ENCODE results near the gene PDLIM7. TPM values are rescaled to one million over a fixed set of nuclear protein-coding genes. Genes with fewer than 3 reads are reported as not detected.

PDLIM7 gene
- total and polyA plus RNA-seq, 2 donors (not counting 3 experiments of a cell fraction or from before 2014, with no cell fraction given) = 314 to 318 TPM

DNA sequence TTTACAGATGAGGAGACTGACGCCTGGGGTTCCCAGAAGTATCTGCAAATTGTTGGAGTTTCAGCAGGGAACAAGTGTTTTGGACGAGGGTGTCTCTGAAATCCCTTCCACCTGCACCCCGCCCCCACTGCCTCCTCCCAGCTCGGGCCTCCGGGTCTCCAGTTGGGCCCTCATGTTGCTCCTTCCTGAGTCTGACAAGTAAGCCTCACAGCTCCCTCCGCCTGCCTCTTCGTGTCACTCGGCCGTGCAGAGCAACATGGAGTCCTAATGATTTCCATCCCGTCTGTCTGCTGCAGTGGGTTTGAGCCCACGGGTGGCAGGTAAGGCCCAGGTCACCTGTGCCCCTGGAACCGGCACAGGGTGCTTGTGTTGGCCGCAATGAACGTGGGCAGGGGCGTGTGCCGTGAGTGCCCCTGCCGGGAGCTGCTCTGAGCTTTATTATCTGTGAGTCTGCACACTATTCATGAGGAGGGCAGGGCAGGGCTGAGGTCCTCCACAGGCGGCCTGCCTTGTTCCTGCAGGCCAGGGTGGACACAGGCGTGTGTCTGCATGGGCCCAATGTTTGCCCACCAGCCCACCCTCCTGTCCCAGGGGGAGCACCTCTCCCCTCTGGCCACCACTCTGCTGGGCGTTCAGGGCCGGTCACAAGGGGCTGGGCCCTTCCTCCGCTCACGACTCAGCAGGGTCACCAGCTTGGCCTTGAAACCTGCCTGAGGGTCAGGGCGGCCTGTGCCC lies 6.1 kb upstream of the PDLIM7 start:
- Histone ChIP-seq H4K20me1 (replicated peaks; ENCODE audit: control insufficient read depth, extremely low read depth, insufficient read depth, low read length) (no peaks in the 10 kb centered on the region), H3K9me3 (replicated peaks; ENCODE audit: control insufficient read depth, insufficient read depth, low read length) (no peaks in the 10 kb centered on the region), H3K4me3 (replicated peaks in 1 of 3; ENCODE audit: insufficient read depth in 1 of 3, low read depth in 1 of 3, low read length in 3 of 3) (no peak overlapping the region), H3K36me3 (ENCODE audit: control insufficient read depth in 2 of 2, extremely low read depth in 1 of 2, insufficient read depth in 2 of 2, low read length in 2 of 2) (peaks cover 0 to 3% of the 10 kb centered on the region in 2 experiments), H3K79me2 (ENCODE audit: control insufficient read depth, insufficient read depth, low read length) (no peaks in the 10 kb centered on the region), H3K4me2 (ENCODE audit: insufficient read depth, low read length) (no peak overlapping the region), H3K9ac (replicated peaks; ENCODE audit: extremely low read depth, insufficient read depth, low read length) (no peak overlapping the region), H3K9me1 (replicated peaks; ENCODE audit: control insufficient read depth, extremely low read depth, insufficient read depth, low read length) (no peaks in the 10 kb centered on the region), H3K27me3 (ENCODE audit: control insufficient read depth in 2 of 2, insufficient read depth in 2 of 2, low read length in 2 of 2) (no peaks in the 10 kb centered on the region), H3K27ac (ENCODE audit: insufficient read depth, low read depth, low read length) (no peak overlapping the region), H2AFZ (ENCODE audit: low read depth, low read length) (no peak overlapping the region), H3K4me1 (ENCODE audit: control insufficient read depth, extremely low read depth, insufficient read depth, low read length) (peaks cover under 1% of the 10 kb centered on the region)
- FAIRE-seq = no peak
- TF ChIP-seq GATA2 (IDR thresholded peaks at IDR 0.05; ENCODE audit: insufficient read depth, insufficient read length, low read depth, low read length) (no peak), JUN (IDR thresholded peaks at IDR 0.05; ENCODE audit: borderline replicate concordance, insufficient read depth, insufficient read length, low read depth) (no peak), POLR2A (IDR thresholded peaks at IDR 0.05; ENCODE audit: low read depth, low read length) (no peak), POLR2AphosphoS5 (IDR thresholded peaks at IDR 0.05; ENCODE audit: insufficient read depth, low read depth, low read length) (no peak), MYC (IDR thresholded peaks at IDR 0.05; ENCODE audit: low read depth, low read length) (no peak), FOS (IDR thresholded peaks at IDR 0.05; ENCODE audit: borderline replicate concordance, insufficient read depth, low read length) (no peak), EZH2 (IDR thresholded peaks at IDR 0.05; ENCODE audit: borderline replicate concordance, low read depth, low read length, severe bottlenecking) (no peak)
- TF ChIP-seq, protein P1, sequence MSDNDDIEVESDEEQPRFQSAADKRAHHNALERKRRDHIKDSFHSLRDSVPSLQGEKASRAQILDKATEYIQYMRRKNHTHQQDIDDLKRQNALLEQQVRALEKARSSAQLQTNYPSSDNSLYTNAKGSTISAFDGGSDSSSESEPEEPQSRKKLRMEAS (IDR thresholded peaks at IDR 0.05; ENCODE audit: insufficient read depth, insufficient read length) = no peak
- dilution Hi-C loops (cut with MboI; ENCODE audit: extremely low pct_ligation_motif_present, low sequenced_read_pairs) (no loop called here), intact Hi-C loops (cut with micrococcal nuclease) (no loop called here)
- POLR2A ChIA-PET = no interaction called here
- BruUV-seq (replicated peaks) = no TSS peak
- no peak for DNase-seq (ENCODE audit: low read depth, low spot score)
- CTCF ChIA-PET = interaction anchor here (4.0 to 4.8 kb wide), 3 partner anchors 12 to 100 kb away, joined by 25 to 58 read pairs (median 49); no protein-coding TSS in a partner anchor
